ENCODE results near the gene ALDH1L1.

- no peak for TF ChIP-seq EP300 (IDR thresholded peaks at IDR 0.05)
- no peak for TF ChIP-seq CTCF (IDR thresholded peaks at IDR 0.05)
- TF ChIP-seq POLR2A (IDR thresholded peaks at IDR 0.05), result no peak
These were observed 115.6 kb downstream of the ALDH1L1 start for GRCh38 chr3:126064627-126065258.

Measured in ovary (tissue), 3 donors.